Panc1 (cell line): ENCODE measurements around the gene ZNF165.

Experiments used
- CTCF ChIP-seq: fragments of 450-650 bp; IDR thresholded peaks from 2 replicates; pipeline ENCODE4 v1.5.1; 2017; ENCODE audit warnings: mild to moderate bottlenecking
- POLR2AphosphoS5 ChIP-seq: IDR thresholded peaks from 2 replicates; pipeline ENCODE4 v1.6.1; 2012; ENCODE audit warnings: mild to moderate bottlenecking, low read depth, low read length, moderate library complexity
- REST ChIP-seq, 2 experiments: IDR thresholded peaks; 2 replicates each; pipeline ENCODE4 v1.6.1; 2011 to 2012; ENCODE audit warnings: low read depth in 2 of 2, control low read depth in 1 of 2, low read length in 1 of 2, mild to moderate bottlenecking in 1 of 2, moderate library complexity in 1 of 2; ENCODE audit not compliant: insufficient read depth in 1 of 2
- SIN3A ChIP-seq: IDR thresholded peaks from 2 replicates; pipeline ENCODE4 v1.6.1; 2012; ENCODE audit warnings: low read depth, mild to moderate bottlenecking, low read length, moderate library complexity, borderline replicate concordance; ENCODE audit not compliant: insufficient read depth
- TCF7L2 ChIP-seq: IDR thresholded peaks from 2 replicates; pipeline ENCODE4 v1.6.1; 2011; ENCODE audit warnings: mild to moderate bottlenecking, low read depth, low read length, inconsistent platforms

- no peak for TF ChIP-seq CTCF
- no peak for TF ChIP-seq REST (IDR thresholded peaks at IDR 0.05; ENCODE audit: insufficient read depth in 1 of 2, low read depth in 2 of 2, low read length in 1 of 2)
- no peak for TF ChIP-seq POLR2AphosphoS5
- TF ChIP-seq SIN3A: no peak
- no peak for TF ChIP-seq TCF7L2
Observed at GRCh38 chr6:28060405-28060804, 20.0 kb upstream of the ZNF165 start.
